ENCODE results near the gene OR2K2. TPM values are rescaled to one million over a fixed set of nuclear protein-coding genes. Genes with fewer than 3 reads are reported as not detected.

The OR2K2 gene
- total RNA-seq, 1 experiment from 2014 or later, result 0.26 TPM

- TF ChIP-seq CTCF (conservative IDR thresholded peaks at IDR 0.05; ENCODE audit: low read depth, low read length) (no peak), EZH2phosphoT487 (IDR thresholded peaks at IDR 0.05; ENCODE audit: borderline replicate concordance, low read length) (no peak), EZH2 (IDR thresholded peaks at IDR 0.05; ENCODE audit: low read length, unreplicated experiment) (no peak)
- no peak overlapping the region for H2AFZ ChIP-seq (ENCODE audit: low read length)
- H3K9ac ChIP-seq (ENCODE audit: low read length), result no peak overlapping the region
- no peaks in the 10 kb centered on the region for H3K79me2 ChIP-seq (ENCODE audit: low read length)
- ChIA-PET CTCF (no interaction called here), POLR2A (ENCODE audit: unreplicated experiment) (no interaction called here)
- peaks cover 50% of the 10 kb centered on the region for H3K4me1 ChIP-seq (ENCODE audit: insufficient read depth, low read length)
- H3K9me2 ChIP-seq (replicated peaks; ENCODE audit: low read length), result no peaks in the 10 kb centered on the region
- no peak for ATAC-seq
- no peak overlapping the region for H3K4me3 ChIP-seq (ENCODE audit: low read length)
- no TSS peak for BruUV-seq (replicated peaks)
- H4K20me1 ChIP-seq (ENCODE audit: low read length), result no peaks in the 10 kb centered on the region
- H3K36me3 ChIP-seq (ENCODE audit: low read depth, low read length), result no peaks in the 10 kb centered on the region
- H3K27ac ChIP-seq (ENCODE audit: low read length), result no peak overlapping the region
- no peaks in the 10 kb centered on the region for H3K9me3 ChIP-seq (ENCODE audit: low read length)
- intact Hi-C loops (cut with micrococcal nuclease), result no loop called here
- H3F3A ChIP-seq (ENCODE audit: low read length, unreplicated experiment), result peaks cover 18% of the 10 kb centered on the region
- no peak overlapping the region for H3K4me2 ChIP-seq (ENCODE audit: low read length)
- no peak for DNase-seq
- H3K27me3 ChIP-seq (ENCODE audit: low read length), result no peaks in the 10 kb centered on the region
Measured at GRCh38 chr9:111352545-111352944, 22.5 kb upstream of the OR2K2 start.

GRCh38 chr9:111350556-111350955 lies 20.5 kb upstream of the OR2K2 start:
- H3F3A ChIP-seq (ENCODE audit: low read length, unreplicated experiment), result peaks cover 18% of the 10 kb centered on the region
- DNase-seq (peak; percentile 73), ATAC-seq (0 out of 2 replicates have a peak, but pooled peaks have one; percentile 5)
- H3K4me1 ChIP-seq (ENCODE audit: insufficient read depth, low read length), result peaks cover 31% of the 10 kb centered on the region
- peak overlapping the region; percentile 52 for H3K4me2 ChIP-seq (ENCODE audit: low read length)
- no peaks in the 10 kb centered on the region for H3K9me3 ChIP-seq (ENCODE audit: low read length)
- TF ChIP-seq EZH2 (IDR thresholded peaks at IDR 0.05; ENCODE audit: low read length, unreplicated experiment) (no peak), CTCF (conservative IDR thresholded peaks at IDR 0.05; ENCODE audit: low read depth, low read length) (no peak), EZH2phosphoT487 (IDR thresholded peaks at IDR 0.05; ENCODE audit: borderline replicate concordance, low read length) (no peak)
- CTCF ChIA-PET, result no interaction called here
- POLR2A ChIA-PET (ENCODE audit: unreplicated experiment), result no interaction called here
- no peaks in the 10 kb centered on the region for H3K9me2 ChIP-seq (replicated peaks; ENCODE audit: low read length)
- H3K36me3 ChIP-seq (ENCODE audit: low read depth, low read length), result no peaks in the 10 kb centered on the region
- no peaks in the 10 kb centered on the region for H3K27me3 ChIP-seq (ENCODE audit: low read length)
- intact Hi-C loops (cut with micrococcal nuclease), result no loop called here
- no peaks in the 10 kb centered on the region for H3K79me2 ChIP-seq (ENCODE audit: low read length)
- peak overlapping the region; percentile 98 for H3K27ac ChIP-seq (ENCODE audit: low read length)
- H4K20me1 ChIP-seq (ENCODE audit: low read length), result no peaks in the 10 kb centered on the region
- peak overlapping the region; percentile 52 for H3K9ac ChIP-seq (ENCODE audit: low read length)
- no peak overlapping the region for H3K4me3 ChIP-seq (ENCODE audit: low read length)
- BruUV-seq (replicated peaks), result no TSS peak
- H2AFZ ChIP-seq (ENCODE audit: low read length), result no peak overlapping the region

- Histone ChIP-seq H3K4me1 (ENCODE audit: insufficient read depth, low read length) (peaks cover 31% of the 10 kb centered on the region), H3K27me3 (ENCODE audit: low read length) (no peaks in the 10 kb centered on the region), H3K79me2 (ENCODE audit: low read length) (no peaks in the 10 kb centered on the region), H4K20me1 (ENCODE audit: low read length) (no peaks in the 10 kb centered on the region), H3K4me3 (ENCODE audit: low read length) (peak overlapping the region; percentile 18; the same call in 1 of the 2 replicates), H3K4me2 (ENCODE audit: low read length) (peak overlapping the region; percentile 52), H3K27ac (ENCODE audit: low read length) (peak overlapping the region; percentile 98), H3K9me3 (ENCODE audit: low read length) (no peaks in the 10 kb centered on the region), H2AFZ (ENCODE audit: low read length) (no peak overlapping the region), H3K9me2 (replicated peaks; ENCODE audit: low read length) (no peaks in the 10 kb centered on the region), H3K9ac (ENCODE audit: low read length) (peak overlapping the region; percentile 82), H3K36me3 (ENCODE audit: low read depth, low read length) (no peaks in the 10 kb centered on the region), H3F3A (ENCODE audit: low read length, unreplicated experiment) (peaks cover 18% of the 10 kb centered on the region)
- POLR2A ChIA-PET (ENCODE audit: unreplicated experiment), result no interaction called here
- peak; percentile 92 for DNase-seq
- CTCF ChIA-PET, result no interaction called here
- no TSS peak for BruUV-seq (replicated peaks)
- intact Hi-C loops (cut with micrococcal nuclease), result loop anchor here (1.0 kb wide), 1 partner anchor 26 kb away; no protein-coding TSS in a partner anchor
- peak; percentile 75 for ATAC-seq
- TF ChIP-seq CTCF (conservative IDR thresholded peaks at IDR 0.05; ENCODE audit: low read depth, low read length), result no peak
- TF ChIP-seq EZH2 (IDR thresholded peaks at IDR 0.05; ENCODE audit: low read length, unreplicated experiment), result no peak
- no peak for TF ChIP-seq EZH2phosphoT487 (IDR thresholded peaks at IDR 0.05; ENCODE audit: borderline replicate concordance, low read length)
Measured at GRCh38 chr9:111349766-111350165, 19.7 kb upstream of the OR2K2 start.
